GM18867 (cell line): ENCODE results near the gene CAMSAP2.
A peak's percentile ranks its signal among the peaks of the same experiment; 100 is the strongest.

Source experiments
- ATAC-seq: cut with Tn5 transposase; IDR thresholded peaks from one replicate; pipeline ENCODE4 v1.9.1; 2021; ENCODE audit warnings: mild to moderate bottlenecking, moderate library complexity; ENCODE audit not compliant: unreplicated experiment

CAMSAP2 gene

DNA sequence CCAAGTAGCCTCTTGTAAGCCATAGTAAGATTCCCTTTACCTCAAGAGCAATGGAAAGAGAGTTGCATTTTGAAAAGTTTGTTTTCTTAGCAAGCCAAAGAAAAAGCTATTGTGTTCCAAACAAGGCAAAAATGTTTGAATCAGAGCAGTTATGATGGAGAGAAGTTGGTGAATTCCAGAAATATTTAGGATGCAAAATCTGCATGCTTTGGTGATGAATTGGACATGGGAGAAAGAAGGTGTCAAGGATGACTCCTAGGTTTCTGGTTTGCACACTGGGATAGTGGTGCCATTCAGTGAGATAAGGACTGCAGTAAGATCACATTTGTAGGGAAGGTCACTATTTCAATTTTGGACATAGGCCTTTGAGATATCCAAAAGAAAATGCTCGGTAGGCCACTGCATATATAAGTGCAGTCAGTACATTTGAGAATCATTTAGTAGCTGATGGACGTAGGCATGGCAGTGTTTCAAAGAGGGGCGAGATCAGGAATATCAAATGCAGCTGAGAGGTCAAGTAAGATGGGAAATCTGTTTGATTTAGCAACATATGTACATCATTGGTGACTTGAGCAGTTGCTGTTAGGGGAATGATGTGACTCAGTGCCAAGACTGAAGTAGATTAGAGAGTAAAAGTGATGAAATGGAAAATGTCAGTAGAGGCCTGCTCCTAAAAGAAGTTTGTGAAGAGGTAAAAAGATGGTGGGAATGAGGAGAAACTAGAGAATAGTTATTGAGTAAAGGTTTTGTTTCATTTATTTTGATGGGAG is 100.2 kb downstream of the CAMSAP2 start:
- ATAC-seq, result no peak

DNA sequence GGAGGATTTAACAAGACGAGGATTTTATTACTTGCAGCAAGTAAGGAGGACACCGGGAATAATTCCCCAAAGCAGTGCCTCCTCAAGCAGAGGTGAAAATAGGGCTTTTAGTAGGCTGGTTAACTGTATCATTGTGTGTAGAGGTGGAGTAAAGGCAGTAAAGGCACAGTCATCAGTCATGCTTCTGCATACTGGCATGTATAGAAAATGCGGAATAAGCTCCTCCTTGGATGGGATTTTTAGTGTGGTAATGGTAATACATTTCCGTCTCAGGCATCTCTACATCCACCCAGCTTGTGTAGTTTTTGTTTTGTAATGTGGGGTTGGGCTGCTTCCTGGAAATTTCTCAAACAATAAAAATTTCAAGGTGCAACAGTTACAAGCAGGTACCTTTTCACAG is 106.7 kb downstream of the CAMSAP2 start:
- ATAC-seq, result no peak

DNA sequence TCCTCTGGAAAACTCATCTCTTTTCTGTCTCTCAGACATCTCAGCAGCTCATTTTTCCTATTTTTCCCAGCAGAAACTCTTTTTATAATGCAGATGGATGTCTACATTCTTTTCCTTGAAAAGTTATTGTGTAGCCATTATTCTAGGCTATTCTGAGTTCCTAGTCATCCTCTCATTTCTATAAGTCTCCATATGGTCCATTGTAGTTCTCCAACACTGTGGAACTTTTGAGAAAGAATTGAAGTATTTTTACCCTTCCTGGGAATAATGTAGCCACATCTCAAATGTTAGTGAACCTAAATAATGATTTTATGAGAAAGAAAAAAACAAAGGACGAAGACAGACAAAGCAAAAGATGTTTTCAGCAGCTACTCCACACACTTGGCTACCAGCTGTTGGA is 107.7 kb downstream of the CAMSAP2 start:
- no peak for ATAC-seq

DNA sequence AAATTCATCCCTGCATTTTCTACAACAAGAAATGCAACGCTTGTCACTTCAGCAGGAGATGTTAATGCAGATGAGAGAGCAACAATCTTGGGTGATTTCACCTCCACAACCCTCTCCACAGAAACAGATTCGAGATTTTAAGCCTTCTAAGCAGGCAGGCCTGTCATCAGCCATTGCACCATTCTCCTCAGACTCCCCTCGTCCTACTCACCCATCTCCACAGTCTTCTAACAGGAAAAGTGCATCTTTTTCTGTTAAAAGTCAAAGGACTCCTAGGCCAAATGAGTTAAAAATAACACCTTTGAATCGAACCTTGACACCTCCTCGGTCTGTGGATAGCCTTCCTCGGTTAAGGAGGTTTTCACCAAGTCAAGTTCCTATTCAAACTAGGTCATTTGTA is 110.7 kb downstream of the CAMSAP2 start:
- no peak for ATAC-seq

DNA sequence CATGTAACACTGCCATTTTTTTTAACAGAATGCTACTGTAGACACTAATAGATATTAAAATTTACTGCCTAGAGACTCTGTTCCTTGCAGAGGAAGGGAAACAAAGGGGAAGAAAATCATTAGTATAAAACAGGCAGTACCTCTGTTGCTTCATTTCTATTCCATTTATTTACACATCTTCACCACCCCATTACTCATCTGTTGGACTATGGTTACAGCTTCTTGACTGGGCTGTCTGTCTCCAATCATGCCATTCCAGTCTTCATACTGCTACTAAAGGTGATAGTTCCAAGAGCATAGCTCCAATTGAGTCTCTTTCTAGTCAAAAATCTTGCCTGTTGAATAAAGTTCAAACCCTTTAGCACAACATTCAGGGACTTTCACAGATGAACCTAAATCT is 111.9 kb downstream of the CAMSAP2 start:
- ATAC-seq, result no peak

DNA sequence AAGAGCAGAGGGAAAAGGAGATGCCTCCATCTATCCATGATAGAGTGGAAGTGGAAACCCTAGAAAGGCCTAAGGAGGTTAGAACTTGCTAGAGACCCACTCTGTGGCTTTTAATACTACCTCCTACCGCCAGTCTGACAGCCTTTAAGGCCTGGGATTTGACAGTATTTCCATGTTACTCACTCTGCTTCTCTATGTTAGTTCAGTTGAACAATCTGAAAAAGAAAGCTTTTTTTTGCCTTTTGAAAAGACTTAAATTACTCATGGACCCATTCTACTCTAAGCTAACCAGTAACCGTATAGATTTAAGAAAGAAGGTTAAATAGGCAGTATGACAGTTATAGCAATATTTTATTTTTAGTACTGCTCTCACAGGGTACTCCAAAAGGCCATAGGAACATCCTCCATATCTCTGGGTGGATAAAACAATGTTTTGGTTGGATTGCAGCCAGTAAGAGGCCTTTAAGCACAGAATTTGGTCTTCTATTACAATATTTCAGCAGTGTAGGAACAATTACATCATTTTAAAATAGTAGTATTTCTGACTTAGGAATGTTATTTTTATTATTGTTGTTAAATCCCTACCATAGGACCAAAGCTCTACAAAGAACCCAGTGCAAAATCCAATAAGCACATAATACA is 118.1 kb downstream of the CAMSAP2 start:
- ATAC-seq, result no peak

DNA sequence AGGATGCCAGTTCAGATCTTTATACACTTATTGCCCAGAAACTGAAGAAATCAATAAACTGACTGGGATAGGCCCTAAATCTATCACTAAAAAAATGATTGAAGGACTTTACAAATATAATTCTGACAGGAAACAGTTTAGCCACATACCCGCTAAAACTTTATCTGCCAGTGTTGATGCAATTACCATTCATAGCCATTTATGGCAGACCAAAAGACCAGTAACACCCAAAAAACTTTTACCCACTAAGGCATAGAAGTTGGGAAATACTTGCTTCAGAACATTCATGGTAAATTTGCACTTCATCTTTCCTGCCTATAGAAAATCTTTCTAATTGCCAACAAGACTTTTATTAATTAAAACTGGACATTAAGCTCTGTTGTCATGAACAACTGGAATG is 119.1 kb downstream of the CAMSAP2 start:
- no peak for ATAC-seq

DNA sequence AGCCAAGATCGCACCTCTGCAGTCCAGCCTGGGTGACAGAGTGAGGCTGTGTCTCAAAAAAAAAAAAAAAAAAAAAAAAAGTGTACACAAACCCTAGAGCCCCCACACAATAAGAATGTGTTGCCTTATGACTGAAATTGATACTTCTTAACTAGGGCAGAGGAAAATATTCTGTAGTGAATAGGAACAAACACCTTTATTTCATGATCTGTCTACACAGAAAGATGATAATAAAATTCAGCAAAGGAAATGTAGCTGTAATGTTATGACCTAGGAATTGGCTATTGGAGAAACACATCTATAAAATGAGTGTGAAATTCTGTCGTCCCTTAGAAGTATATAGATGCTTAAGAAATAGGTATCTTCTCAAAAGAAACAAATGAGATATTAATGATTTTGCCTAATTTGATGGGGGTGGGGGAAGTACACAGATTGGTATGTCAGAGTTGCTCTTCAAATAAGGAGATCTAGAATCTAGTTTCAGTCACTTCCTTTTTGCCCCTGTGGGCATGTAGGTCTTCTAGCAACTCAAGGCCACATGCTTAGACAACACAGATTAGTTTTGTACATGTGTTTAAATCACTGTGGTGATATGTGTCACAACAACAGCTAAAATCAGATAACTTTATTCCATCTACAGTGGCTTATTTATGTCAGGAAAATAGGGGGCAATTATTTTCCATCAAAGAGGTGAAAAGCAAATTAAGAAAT is 123.4 kb downstream of the CAMSAP2 start:
- ATAC-seq, result peak; percentile 19

DNA sequence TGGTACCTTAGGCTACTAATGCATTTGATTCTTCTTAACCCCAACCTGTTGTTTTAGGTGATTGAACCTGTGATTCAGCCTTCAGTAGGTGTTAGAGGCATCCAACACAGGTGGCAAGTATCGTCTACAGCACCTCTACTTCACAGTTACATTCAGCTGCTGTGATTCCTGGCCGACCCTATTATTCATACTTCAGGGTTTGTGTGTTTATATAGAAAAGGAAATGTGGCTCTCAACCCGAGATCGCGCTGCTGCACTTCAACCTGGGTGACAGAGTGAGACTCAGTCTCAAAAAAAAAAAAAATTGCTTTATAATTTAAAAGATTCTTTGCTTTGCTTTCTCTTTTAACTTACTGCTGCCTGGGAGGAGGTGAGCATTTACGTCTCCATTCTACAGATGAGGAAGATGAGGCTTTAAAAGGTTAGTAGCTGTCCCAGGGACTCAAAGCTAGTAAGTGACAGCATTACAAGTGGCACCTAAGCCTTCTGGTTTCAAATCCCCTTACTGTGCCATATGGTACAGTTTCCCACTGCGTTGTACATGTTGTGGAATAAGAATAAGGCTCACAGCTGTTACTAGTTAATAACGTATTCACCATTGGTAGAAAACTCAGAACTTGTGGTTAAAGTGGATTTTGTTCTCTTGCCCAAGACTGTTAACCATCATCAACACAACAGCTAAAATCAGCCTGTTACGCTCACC is 124.2 kb downstream of the CAMSAP2 start:
- ATAC-seq, result no peak

DNA sequence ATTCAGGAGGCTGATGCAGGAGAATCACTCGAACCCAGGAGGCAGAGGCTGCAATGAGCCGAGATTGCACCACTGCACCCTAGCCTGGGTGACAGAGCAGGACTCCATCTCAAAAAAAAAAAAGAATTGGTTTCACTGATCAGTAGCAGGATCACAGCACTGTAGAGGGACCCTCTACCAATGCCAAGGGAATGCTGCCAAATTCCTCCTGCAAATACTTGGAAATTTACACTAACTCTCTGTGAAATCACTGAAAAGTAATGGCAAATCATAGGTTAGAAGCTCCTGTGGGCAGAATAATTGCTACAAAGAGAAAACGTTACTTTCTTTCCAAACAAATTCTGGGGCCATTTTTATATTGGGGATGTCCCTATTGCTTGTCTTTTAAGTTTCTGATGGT is 127.4 kb downstream of the CAMSAP2 start:
- ATAC-seq, result no peak

DNA sequence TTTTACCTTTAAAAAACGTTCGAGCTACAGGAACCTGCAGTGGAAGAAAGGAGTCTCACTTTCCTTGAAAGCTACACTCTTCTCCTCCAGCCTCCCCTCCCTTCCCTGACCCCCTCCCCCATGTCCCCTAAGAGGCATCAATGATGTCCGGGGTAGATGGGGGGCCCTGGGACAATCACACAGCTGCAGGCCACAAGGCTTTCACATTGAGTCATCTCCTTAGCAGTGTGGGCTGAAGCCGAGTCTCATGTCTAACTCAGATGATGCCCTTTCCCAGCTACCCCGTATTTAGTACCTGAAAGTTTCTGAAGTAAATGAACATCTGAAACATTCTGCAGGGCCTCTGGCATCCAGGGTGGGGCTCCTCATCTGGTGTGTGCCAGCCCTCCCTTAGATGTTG is 127.8 kb downstream of the CAMSAP2 start:
- peak; percentile 84 for ATAC-seq

DNA sequence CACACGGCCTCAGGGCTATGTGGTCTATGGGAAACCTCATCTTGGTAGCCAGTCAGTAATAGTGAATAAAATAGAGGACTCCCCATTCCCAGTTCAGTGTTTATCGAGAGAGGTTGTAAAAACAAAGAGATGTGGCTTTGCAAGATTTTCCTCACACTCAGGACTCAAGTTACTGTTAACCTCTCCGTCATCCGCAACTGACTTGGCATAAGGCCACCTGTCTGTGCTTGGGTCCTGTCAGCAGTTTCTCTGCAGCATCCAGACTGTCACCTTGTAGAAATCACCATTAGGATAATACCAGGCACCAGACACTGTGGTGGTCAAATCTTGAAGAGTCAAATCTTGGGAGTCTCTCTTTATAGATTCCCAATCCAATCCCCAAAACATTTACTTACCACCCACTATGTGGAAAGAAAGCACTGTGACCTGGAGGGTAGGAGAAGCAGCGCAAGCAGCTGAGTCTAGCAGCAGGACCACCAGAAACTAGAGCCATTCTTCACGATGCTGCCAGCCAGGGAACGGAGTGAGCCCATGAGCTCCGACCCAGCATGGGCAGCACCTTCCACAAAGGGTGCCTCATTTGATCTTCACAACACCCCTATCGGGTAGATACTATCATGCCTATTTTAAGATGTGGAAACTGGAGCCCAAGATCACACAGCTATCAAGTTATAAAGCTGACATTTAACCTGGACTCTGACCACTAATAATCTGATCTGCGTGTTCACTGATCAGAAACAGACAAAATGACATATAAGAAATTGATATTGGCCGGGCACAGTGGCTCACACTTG is 128.5 kb downstream of the CAMSAP2 start:
- ATAC-seq, result peak; percentile 14

DNA sequence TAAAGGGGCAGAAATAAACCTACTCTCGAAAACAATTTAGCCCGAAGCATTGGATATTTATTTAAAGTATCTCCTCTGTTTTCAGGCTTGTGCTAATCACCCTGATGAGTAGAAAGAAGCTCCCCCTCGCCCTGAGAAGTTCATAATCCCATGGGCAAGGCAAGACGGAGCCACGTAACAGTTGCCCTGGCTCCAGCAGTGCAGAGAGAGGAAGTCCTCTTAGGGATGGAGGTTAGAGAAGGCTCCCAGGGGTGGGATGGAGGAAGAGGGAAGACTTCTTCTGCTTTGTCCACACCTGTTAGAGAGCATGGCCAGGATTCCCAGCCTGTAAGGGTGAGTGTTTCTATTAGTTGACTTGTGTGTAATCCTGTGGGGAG is 130.7 kb downstream of the CAMSAP2 start:
- no peak for ATAC-seq

DNA sequence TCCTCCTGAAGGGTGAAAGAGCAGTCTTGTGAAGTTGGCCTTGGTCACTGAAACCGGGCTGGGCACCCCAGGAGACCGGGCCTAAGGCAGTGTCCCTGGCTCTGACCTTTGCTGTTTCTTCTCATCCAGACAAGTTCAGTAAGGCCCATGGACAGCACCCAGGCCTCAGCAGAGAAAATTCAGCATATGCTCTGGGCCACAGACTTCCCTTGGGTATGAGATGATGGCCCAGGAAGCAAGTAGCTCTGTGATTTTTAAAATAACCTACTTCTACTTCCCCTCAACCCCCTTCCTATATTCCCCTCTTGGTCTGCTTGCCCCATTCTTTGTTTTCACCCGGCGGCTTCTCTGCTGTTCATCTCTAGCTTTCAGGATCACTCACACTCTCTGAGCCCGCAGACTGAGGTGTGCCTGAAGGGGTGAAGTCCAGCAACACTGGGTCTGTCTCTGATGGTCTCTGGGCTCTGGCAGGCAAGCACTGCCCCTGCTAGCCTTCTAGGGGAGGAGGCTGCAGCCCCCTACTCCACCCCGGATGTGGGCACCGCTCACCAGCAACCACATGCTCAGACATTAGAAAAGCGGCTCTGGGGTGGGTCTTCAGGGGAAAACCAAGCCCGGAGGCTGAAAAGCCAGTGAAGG is 131.2 kb downstream of the CAMSAP2 start:
- ATAC-seq, result peak; percentile 51

DNA sequence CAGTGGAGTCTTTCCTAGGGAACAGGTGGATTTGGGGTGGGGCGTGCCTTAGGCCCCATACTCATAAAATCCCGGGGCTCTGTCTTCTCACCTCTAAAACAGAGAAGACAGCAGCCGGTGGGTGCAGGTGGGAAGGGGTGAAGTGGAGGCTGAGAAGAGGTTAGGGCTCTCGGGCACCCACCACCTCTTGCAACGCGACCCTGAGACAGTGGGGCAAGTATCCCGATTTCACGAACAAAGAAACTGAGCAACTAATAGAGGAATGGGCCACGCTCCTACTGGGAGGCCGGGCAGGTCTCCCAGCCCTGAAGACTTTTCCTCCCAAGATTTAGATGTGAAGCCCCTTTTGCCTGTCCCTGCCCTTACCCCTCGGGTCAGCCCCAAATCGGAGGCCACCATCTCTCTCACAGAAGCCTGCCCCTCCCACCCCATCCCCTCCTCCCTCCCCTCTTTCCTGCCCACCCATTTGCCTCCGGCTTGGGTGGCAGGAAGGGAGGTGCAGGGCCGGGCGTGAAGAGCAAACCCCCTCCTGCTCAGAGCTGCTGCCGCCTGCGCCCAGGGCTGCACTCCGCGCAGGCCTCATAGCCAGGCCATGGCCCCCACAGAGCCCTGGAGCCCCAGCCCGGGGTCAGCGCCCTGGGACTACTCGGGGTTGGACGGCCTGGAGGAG is 133.9 kb downstream of the CAMSAP2 start, which contains the start of gene GPR25:
TSS of gene GPR25 (plus strand) at position 536 of the 670 bp plus-strand sequence. CDS start at position 593, 57 bp downstream.
- no peak for ATAC-seq

DNA sequence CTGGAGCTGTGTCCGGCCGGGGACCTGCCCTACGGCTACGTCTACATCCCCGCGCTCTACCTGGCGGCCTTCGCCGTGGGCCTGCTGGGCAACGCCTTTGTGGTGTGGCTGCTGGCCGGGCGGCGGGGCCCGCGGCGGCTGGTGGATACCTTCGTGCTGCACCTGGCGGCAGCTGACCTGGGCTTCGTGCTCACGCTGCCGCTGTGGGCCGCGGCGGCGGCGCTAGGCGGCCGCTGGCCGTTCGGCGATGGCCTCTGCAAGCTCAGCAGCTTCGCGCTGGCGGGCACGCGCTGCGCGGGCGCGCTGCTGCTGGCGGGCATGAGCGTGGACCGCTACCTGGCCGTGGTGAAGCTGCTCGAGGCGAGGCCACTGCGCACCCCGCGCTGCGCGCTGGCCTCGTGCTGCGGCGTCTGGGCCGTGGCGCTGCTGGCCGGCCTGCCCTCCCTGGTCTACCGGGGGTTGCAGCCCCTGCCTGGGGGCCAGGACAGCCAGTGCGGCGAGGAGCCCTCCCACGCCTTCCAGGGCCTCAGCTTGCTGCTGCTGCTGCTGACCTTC is 134.5 kb downstream of the CAMSAP2 start:
- ATAC-seq, result no peak

DNA sequence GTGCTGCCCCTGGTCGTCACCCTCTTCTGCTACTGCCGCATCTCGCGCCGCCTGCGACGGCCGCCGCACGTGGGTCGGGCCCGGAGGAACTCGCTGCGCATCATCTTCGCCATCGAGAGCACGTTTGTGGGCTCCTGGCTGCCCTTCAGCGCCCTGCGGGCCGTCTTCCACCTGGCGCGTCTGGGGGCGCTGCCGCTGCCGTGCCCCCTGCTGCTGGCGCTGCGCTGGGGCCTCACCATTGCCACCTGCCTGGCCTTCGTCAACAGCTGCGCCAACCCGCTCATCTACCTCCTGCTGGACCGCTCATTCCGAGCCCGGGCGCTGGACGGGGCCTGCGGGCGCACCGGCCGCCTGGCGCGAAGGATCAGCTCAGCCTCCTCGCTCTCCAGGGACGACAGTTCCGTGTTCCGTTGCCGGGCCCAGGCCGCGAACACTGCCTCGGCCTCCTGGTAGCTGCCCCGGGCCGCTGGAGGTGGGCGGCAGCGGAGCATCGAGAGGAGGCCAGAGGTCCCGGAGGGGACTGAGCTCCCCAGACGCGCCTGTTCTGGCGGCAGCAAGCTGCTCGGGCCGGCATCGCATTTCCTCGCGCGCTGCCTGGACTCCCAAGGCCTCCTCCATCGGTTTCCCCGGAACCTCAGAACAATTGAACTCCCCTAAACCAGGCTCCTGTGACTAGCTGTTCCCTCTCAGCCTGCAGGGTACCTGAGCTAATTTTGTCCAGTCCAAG is 135.1 kb downstream of the CAMSAP2 start:
- ATAC-seq, result no peak

DNA sequence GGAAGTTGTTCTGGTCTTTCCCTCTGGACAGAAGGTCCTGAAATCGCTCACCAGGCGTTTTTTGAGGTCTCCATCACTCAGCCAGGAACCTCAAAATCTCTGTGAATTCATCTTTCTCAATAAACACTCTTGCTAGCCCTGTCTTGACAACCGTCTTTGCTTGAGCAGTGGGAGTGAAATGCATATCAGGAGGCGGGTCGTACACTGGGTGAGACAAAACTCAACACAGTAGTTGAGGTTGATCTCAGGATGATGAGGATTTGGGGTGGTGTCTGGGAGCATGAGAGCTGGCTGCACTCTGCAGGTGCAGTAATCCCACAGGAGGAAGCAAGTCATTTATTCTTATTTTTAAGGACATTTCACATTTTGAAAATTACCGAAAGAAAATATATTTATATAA is 136.0 kb downstream of the CAMSAP2 start:
- ATAC-seq, result no peak

DNA sequence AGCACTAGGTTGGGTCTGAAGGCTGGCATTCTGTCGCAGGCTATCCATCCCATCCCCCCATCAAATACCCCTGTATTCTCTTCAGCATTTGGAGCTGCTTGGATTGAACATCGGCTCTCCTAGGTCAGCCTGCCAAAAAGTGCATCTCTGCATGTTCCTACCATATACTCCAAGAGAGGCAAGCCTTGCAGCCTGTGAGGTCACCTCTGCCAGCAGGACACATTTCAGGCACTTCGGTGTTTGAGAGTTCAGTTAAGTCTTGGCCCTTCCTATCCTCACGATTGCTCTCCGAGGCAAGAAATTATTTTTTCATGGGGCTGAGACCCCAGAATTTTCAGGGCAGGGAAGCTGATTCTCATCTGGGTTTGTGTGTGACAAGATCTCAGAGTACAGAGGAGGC is 136.7 kb downstream of the CAMSAP2 start:
- ATAC-seq, result no peak
